Fibroblast of lung (primary cell): Measurements from ENCODE around the gene CFAP46. TPM values are rescaled to one million over a fixed set of nuclear protein-coding genes. Genes with fewer than 3 reads are reported as not detected.

Experiments used
- DNase-seq, 2 donors: peaks; one replicate each; pipeline versions ENCODE4 v3.0.0 to v3.0.0-alpha.2; 2010; ENCODE audit warnings: low read depth in 2 of 2
- H2AFZ ChIP-seq: 2 replicates; pipeline ENCODE4 v1.5.1; 2012; ENCODE audit warnings: low read length, control low read depth, inconsistent platforms
- H3K27ac ChIP-seq: 2 replicates; pipeline ENCODE4 v1.5.1; 2011; ENCODE audit warnings: low read length, control low read depth; ENCODE audit not compliant: insufficient read depth
- H3K27me3 ChIP-seq: 2 replicates; pipeline ENCODE4 v1.5.1; 2011; ENCODE audit warnings: mild to moderate bottlenecking, low read length; ENCODE audit not compliant: control insufficient read depth, insufficient read depth
- H3K36me3 ChIP-seq: 2 replicates; pipeline ENCODE4 v1.5.1; 2011; ENCODE audit warnings: low read length; ENCODE audit not compliant: control insufficient read depth, insufficient read depth
- H3K4me1 ChIP-seq: 2 replicates; pipeline ENCODE4 v1.5.1; 2011; ENCODE audit warnings: low read length; ENCODE audit not compliant: control insufficient read depth, insufficient read depth; ENCODE audit errors: extremely low read depth
- H3K4me2 ChIP-seq: 2 replicates; pipeline ENCODE4 v1.5.1; 2011; ENCODE audit warnings: low read length, control low read depth; ENCODE audit not compliant: insufficient read depth; ENCODE audit errors: extremely low read depth
- H3K4me3 ChIP-seq, 4 experiments: fragments of 200-600 bp in 1 of 4; sonication (generic) in 1 of 4; replicated peaks in 1 of 4; 2 replicates each; pipeline ENCODE4 v1.5.1; 2011 to 2016; ENCODE audit warnings: low read length in 4 of 4, low read depth in 3 of 4, mild to moderate bottlenecking in 3 of 4, control low read depth in 2 of 4, inconsistent platforms in 1 of 4, mixed read lengths in 1 of 4; ENCODE audit not compliant: insufficient read depth in 1 of 4; ENCODE audit errors: control extremely low read depth in 1 of 4
- H3K79me2 ChIP-seq: 2 replicates; pipeline ENCODE4 v1.5.1; 2012; ENCODE audit warnings: mild to moderate bottlenecking, low read length, inconsistent platforms; ENCODE audit not compliant: control insufficient read depth, insufficient read depth
- H3K9ac ChIP-seq: 2 replicates; pipeline ENCODE4 v1.5.1; 2011; ENCODE audit warnings: mild to moderate bottlenecking, low read length, control low read depth; ENCODE audit not compliant: insufficient read depth
- H3K9me3 ChIP-seq: 2 replicates; pipeline ENCODE4 v1.5.1; 2012; ENCODE audit warnings: low read depth, low read length; ENCODE audit not compliant: control insufficient read depth, insufficient read depth
- H4K20me1 ChIP-seq: 2 replicates; pipeline ENCODE4 v1.5.1; 2011; ENCODE audit warnings: low read length; ENCODE audit not compliant: control insufficient read depth, insufficient read depth; ENCODE audit errors: extremely low read depth
- CTCF ChIP-seq, 2 donors: IDR thresholded peaks in 1 of 2; conservative IDR thresholded peaks in 1 of 2; 1 replicate in 1 of 2; 2 replicates in 1 of 2; pipeline ENCODE4 v1.5.1; 2011 to 2012; ENCODE audit warnings: low read length in 2 of 2, control low read depth in 1 of 2, inconsistent platforms in 1 of 2, low read depth in 1 of 2, mild to moderate bottlenecking in 1 of 2
- EZH2 ChIP-seq: IDR thresholded peaks from 2 replicates; pipeline ENCODE4 v1.5.1; 2012; ENCODE audit warnings: low read length, control low read depth, mild to moderate bottlenecking; ENCODE audit errors: missing control alignments
- polyA plus RNA-seq, 2 donors: library from polyadenylated mRNA; depleted of rRNA in 1 of 2; stranded (reverse) in 1 of 2; unstranded in 1 of 2; fragments of >200 nt; gene quantifications; 2 replicates each; pipeline ENCODE4 v1.2.1, GENCODE V29; 2011 to 2012; ENCODE audit warnings: missing spikeins in 1 of 2
- total RNA-seq: library from RNA; depleted of rRNA; stranded (reverse); fragments of >200 nt; gene quantifications from 2 replicates; pipeline ENCODE4 v1.2.1, GENCODE V29; 2014

CFAP46 gene
- total and polyA plus RNA-seq, 2 donors (not counting 1 experiment from before 2014, with no cell fraction given) = 0.25 to 0.66 TPM

GRCh38 chr10:132981173-132981555, 38.8 kb upstream of the CFAP46 start:
- Histone ChIP-seq H3K79me2 (no peaks in the 10 kb centered on the region), H4K20me1 (no peaks in the 10 kb centered on the region), H3K36me3 (no peaks in the 10 kb centered on the region), H3K4me1 (no peaks in the 10 kb centered on the region), H3K4me3 (no peak overlapping the region), H3K27me3 (no peaks in the 10 kb centered on the region), H2AFZ (no peak overlapping the region), H3K27ac (no peak overlapping the region), H3K4me2 (no peak overlapping the region), H3K9me3 (no peaks in the 10 kb centered on the region), H3K9ac (no peak overlapping the region)
- DNase-seq = no peak
- TF ChIP-seq EZH2 = no peak
- TF ChIP-seq CTCF (conservative IDR thresholded peaks at IDR 0.05 in 1 of 2, IDR thresholded peaks at IDR 0.05 in 1 of 2; ENCODE audit: low read depth in 1 of 2, low read length in 2 of 2) = no peak

- H3K9me3 ChIP-seq = no peaks in the 10 kb centered on the region
- no peaks in the 10 kb centered on the region for H3K79me2 ChIP-seq
- H3K27ac ChIP-seq = no peak overlapping the region
- H2AFZ ChIP-seq = no peak overlapping the region
- no peak for DNase-seq
- TF ChIP-seq CTCF (conservative IDR thresholded peaks at IDR 0.05 in 1 of 2, IDR thresholded peaks at IDR 0.05 in 1 of 2; ENCODE audit: low read depth in 1 of 2, low read length in 2 of 2) (no peak), EZH2 (no peak)
- H3K36me3 ChIP-seq = no peaks in the 10 kb centered on the region
- H3K4me1 ChIP-seq = no peaks in the 10 kb centered on the region
- no peak overlapping the region for H3K9ac ChIP-seq
- no peak overlapping the region for H3K4me2 ChIP-seq
- H3K4me3 ChIP-seq = no peak overlapping the region
- H3K27me3 ChIP-seq = no peaks in the 10 kb centered on the region
- H4K20me1 ChIP-seq = no peaks in the 10 kb centered on the region
Measured at GRCh38 chr10:132980426-132981172, 38.2 kb upstream of the CFAP46 start.

GRCh38 chr10:132979491-132980425, 37.4 kb upstream of the CFAP46 start:
- Histone ChIP-seq H3K27ac (no peak overlapping the region), H3K27me3 (no peaks in the 10 kb centered on the region)
- TF ChIP-seq CTCF (conservative IDR thresholded peaks at IDR 0.05 in 1 of 2, IDR thresholded peaks at IDR 0.05 in 1 of 2; ENCODE audit: low read depth in 1 of 2, low read length in 2 of 2) (no peak), EZH2 (no peak)

More at GRCh38 chr10:132979491-132980425, 37.4 kb upstream of the CFAP46 start:
- no peaks in the 10 kb centered on the region for H3K79me2 ChIP-seq
- DNase-seq = no peak
- no peak overlapping the region for H3K4me2 ChIP-seq
- H3K9me3 ChIP-seq = no peaks in the 10 kb centered on the region
- H2AFZ ChIP-seq = no peak overlapping the region
- H4K20me1 ChIP-seq = no peaks in the 10 kb centered on the region
- H3K36me3 ChIP-seq = no peaks in the 10 kb centered on the region
- no peak overlapping the region for H3K4me3 ChIP-seq
- H3K9ac ChIP-seq = no peak overlapping the region
- H3K4me1 ChIP-seq = no peaks in the 10 kb centered on the region
